ENCODE measurements around the gene MYT1.

DNA sequence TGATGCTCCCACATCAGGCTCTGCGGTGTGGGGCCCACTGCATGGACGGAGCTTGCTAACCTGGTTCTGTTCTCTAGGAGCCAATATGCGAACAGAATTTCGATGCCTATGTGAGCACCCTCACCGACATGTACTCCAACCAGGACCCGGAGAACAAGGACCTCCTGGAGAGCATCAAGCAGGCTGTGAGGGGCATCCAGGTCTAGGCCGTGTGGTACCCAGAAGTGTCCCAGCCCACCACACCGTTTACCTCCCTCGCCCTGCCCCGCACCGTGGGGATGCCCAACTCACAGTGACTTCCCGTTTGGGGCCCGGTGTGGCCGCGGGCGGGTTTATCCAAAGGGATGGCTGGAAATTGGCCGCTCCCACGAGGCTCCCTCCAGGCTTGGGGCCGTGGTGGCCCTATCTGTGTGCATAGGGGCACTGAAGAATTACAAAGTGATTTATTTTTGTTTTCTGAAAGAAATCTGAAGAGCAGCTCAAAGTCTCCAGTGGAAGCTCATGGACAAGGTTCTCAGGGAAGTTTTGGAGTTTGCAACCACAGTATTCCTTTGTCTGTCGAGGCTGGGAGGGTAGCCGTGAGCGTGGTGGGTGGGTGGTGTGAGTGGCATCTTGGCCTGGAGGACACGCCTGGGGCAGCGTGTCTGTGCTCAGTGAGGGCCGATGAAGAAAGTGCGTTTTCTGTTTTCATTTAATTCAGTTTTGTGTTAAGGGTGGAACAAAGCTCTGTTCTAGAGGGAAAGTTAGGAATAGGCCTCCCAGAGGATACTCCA lies 76.2 kb downstream of the MYT1 start:
- TF ChIP-seq, protein P1, sequence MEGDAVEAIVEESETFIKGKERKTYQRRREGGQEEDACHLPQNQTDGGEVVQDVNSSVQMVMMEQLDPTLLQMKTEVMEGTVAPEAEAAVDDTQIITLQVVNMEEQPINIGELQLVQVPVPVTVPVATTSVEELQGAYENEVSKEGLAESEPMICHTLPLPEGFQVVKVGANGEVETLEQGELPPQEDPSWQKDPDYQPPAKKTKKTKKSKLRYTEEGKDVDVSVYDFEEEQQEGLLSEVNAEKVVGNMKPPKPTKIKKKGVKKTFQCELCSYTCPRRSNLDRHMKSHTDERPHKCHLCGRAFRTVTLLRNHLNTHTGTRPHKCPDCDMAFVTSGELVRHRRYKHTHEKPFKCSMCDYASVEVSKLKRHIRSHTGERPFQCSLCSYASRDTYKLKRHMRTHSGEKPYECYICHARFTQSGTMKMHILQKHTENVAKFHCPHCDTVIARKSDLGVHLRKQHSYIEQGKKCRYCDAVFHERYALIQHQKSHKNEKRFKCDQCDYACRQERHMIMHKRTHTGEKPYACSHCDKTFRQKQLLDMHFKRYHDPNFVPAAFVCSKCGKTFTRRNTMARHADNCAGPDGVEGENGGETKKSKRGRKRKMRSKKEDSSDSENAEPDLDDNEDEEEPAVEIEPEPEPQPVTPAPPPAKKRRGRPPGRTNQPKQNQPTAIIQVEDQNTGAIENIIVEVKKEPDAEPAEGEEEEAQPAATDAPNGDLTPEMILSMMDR (IDR thresholded peaks at IDR 0.05; ENCODE audit: control extremely low read depth in 1 of 3, insufficient read depth in 1 of 3, low read depth in 1 of 3, low read length in 3 of 3): no peak
- TF ChIP-seq TEAD4 (IDR thresholded peaks at IDR 0.05; ENCODE audit: low read depth, low read length) (no peak), POLR2AphosphoS5 (IDR thresholded peaks at IDR 0.05; ENCODE audit: low read depth, low read length) (no peak), NRF1 (IDR thresholded peaks at IDR 0.05; ENCODE audit: low read depth, low read length) (no peak), JUN (IDR thresholded peaks at IDR 0.05; ENCODE audit: low read depth, low read length) (no peak), POLR2A (IDR thresholded peaks at IDR 0.05; ENCODE audit: control extremely low read depth in 1 of 2, low read depth in 2 of 2, low read length in 2 of 2) (no peak)
- TF ChIP-seq, protein P2, sequence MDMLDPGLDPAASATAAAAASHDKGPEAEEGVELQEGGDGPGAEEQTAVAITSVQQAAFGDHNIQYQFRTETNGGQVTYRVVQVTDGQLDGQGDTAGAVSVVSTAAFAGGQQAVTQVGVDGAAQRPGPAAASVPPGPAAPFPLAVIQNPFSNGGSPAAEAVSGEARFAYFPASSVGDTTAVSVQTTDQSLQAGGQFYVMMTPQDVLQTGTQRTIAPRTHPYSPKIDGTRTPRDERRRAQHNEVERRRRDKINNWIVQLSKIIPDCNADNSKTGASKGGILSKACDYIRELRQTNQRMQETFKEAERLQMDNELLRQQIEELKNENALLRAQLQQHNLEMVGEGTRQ (IDR thresholded peaks at IDR 0.05; ENCODE audit: low read length): no peak

Measured in H1 (cell line).